DMS153 (cell line): ENCODE measurements around the gene ZNF283.

Experiments used
- DNase-seq: peaks from one replicate; lab custom pipeline; 2025; lab: John Stamatoyannopoulos, UW

The ZNF283 gene

GRCh38 chr19:43826787-43827754 is at the start of gene ZNF283:
ZNF283 (plus strand) TSS chr19:43827321; CDS start chr19:43833505, 6,184 bp downstream.
- peak; percentile 78 for DNase-seq

DNA sequence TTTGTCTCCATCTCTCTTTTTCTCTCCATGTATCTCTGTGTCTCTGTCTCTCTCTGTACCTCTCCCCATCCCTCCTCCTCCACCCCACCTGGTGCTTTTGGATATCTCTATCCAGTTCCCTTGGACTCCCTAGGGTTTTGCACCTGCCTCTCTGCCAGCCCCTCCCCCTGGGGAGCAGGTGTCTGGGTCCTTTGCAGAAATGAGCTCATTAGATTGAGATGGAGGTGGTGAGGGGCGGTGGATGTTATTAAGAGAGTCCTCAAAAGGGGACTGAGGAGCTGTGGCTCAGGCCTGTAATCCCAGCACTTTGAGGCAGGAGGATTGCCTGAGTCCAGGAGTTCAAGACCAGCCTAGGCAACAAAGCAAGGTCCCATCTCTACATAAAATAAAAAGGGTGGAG is 48.5 kb upstream of the ZNF283 start:
- DNase-seq, result peak; percentile 78

DNA sequence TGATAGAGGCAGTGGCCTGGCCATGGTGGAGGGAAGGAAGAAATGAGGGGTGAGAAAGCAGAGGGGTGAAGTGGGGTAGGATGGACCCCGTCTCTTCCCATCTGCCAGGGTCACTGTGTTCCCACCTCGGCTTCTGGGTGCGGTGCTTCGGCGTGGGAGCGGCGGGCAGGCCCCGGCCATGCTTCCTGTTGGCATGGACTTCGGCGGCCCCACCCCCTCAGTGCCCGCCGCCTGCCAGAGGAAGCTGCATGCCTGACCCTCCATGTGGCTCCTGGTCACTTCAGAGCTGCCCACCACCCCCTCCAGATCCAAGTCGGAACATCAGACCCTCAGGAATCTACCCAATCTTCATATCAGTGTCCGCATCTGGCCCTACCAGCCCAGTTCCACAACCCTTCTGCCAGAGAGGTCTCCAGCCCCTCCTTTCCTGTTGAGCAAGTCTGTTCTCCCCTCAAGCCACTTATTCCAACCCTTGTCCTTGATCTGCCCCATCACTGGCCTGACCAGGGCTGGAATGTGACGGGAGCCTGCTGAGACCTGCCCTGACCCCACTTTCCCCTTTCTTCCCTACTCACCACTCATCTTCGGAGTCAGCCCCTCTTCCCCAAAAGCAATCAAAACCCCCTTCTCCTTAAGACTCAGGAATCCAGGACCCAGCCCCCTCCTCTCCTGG is 47.8 kb upstream of the ZNF283 start:
- no peak for DNase-seq

GRCh38 chr19:43779820-43780219 is 47.3 kb upstream of the ZNF283 start:
- DNase-seq, result no peak

DNA sequence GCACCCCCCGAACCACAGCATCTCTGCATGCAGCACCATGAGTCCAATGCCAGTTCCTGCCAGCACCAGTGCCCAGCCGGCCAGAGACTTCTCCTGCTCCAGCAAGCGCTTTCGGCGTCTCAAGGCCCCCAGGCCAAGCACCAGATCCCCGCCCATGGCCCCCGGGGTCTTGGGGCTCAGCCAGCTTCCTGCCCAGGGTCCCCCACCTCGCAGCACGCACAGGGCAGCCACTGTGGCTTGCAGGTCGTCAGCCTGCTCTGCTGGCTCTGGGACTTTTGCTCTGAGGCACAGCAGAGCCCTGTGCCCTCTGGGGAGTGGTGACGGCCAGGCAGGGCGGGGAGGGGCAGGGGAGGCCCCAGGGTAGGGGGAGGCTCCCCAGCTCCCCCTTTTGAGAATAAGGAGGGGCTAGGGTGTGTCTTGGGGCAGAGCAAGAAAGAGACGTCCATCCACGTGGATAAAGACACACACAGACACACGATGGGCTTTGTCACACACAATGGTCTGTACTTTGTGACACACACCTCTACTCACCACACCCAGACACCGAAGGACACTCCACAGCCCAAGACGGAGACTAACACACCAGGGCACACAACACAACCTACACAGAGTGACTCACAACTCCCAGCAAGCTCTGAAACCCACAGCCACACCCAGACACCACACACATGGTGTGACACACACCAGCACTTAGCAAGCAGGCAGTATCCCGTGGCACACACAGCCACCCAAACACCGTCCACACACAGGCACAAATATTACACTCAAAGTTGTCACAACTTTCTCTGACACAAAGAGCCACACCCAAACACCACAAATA is 46.2 kb upstream of the ZNF283 start, which contains the start of gene KCNN4:
TSS of gene KCNN4 (minus strand) at position 268 of the 820 bp plus-strand sequence. CDS start at position 156, 112 bp downstream.
- no peak for DNase-seq

DNA sequence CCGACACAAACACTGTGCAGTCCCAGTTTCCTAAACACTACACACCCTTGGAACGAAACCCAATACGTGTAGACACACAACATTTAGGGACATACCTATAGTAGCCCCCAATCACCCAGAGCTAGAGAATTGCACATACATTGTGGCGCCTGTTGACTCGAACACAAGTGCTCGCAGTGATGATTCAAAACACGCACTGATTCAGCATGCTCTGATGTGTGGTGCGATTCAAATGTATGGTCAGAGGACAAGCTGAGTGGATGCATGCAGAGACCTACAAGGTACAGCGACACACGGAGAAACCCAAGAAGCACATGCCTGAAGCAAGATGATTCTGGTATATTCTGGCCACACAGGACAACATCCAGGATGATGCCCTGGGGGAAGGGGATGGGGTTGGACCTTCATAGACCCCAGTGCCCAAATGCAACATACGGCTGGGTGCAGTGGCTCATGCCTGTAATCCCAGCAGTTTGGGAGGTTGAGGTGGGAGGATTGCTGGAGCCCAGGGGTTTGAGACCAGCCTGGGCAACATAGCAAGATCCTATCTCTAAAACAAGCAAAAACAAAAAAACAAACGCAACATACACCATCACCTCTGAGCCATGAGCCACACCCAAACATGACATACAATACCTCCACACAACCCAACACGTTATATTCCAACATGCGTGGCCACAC is 45.4 kb upstream of the ZNF283 start:
- DNase-seq, result no peak

DNA sequence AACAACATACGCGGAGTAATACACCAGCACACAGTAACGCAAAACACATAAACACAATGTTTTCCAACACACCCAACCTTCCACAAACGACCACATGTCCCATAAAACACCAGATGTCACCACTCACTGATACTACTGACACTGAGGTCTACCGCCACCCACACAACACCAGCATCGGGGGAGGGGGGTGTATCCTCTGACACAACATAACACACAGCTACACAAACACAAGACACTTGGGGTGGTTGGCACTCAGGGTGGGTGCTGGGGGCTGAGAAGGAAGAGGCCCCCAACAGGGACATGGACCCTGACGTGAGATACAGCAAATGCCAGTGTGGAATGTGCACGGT is 44.8 kb upstream of the ZNF283 start:
- no peak for DNase-seq

DNA sequence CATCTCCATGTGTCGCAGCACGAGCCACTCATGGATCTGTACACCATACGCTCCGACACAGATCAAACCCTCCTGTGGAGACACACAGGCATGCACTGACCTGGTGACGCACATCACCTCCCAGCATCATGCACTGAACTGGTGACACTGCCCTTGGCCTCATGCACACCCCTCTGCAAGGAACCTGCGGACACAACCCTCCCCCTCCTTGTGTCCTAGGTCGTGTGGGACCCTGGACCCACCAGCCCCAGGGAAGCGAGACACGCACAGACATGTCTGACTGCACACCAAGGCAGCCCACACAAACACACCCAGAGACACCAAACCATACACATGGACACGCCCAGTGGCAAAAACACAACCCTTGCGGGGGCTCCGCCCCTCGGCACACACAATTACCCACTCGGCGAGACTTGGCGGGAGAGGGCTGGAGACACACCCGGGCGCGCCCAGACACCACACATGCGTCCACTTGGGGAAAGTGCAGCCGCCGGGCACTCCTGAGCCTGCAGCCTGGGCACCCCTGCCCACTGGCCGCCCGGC is 44.4 kb upstream of the ZNF283 start:
- DNase-seq, result no peak

DNA sequence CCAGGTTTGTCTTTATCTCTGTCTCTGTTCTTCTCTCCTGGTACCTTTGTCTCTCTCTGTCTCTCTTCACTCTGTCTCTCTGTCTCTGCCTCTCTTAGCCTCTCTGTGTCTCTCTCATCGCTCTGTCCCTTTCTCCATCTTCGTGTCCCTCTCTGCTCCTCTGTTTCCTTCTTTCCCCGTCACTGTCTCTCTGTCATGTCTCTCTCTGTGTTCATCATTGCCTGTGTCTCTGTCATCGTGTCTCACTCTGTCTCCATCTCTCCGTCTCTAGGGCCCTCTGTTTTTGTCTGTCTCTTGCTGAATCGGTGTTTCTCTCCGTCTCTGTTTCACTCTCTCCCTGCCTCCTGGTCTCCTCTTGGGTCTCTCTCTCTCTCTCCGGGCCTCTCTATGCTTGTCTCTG is 43.5 kb upstream of the ZNF283 start:
- no peak for DNase-seq

GRCh38 chr19:43784241-43784980 is 42.7 kb upstream of the ZNF283 start:
- DNase-seq, result no peak

- peak; percentile 39 for DNase-seq
These were observed 41.9 kb upstream of the ZNF283 start for GRCh38 chr19:43784981-43785808.

GRCh38 chr19:43786665-43787064 is 40.5 kb upstream of the ZNF283 start:
- DNase-seq, result no peak

DNA sequence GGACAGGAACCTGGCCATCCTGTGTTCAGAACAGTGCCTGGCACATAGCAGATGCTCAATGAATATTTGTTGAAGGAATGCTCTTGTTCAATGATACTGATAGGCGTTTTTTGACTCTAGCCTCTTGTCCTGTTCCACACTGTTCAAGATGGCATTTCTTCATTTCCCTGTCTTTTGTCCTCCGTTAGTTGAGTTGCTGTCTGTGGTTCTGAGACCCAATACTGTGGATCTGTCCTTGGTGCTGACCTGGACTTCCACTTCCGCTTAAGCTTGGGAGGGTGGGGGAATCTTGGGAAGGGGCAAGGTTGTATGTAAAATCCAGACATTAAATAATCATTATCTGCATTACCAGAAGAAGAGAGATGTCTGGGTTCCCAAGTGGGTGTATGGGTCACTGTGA is 38.1 kb upstream of the ZNF283 start:
- DNase-seq, result no peak

DNA sequence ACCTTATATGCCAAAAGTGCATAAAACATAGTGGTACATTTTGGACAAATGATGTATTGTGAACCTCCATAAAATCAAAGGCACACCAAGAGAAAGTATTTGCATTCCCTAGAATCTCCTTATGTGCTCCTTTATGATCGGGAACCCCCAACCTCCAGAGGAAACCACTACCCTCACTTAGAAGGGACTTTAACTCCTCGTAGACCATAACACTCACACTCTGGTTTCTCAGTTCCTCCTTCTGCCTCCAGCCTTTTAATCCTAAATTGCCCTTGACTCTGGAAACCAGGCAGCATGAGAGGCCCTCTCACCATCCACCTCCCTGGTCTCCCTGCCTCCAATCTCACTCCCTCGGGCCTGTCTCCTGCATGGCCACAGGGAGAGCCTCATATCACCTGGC is 36.5 kb upstream of the ZNF283 start:
- DNase-seq, result no peak

DNA sequence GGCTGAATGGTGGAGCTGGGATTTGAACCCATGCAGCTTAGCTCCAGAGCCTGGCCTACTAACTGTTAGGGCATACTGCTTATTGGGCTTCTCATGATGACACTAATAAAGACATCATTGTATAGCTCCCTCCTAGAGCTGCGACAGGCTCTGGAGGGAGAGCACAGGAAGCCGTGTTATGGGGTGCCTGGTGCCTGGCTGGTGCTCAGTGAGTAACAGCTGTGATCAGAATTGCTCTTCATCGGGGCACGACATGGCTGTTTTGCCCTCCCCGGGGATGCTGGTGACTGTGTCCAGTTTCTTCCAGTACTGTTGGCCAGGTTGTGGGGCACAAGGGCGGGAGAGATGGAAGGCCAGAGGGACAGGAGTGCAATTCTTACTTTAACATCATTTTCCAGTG is 30.0 kb upstream of the ZNF283 start:
- no peak for DNase-seq

- DNase-seq, result no peak
These were observed 29.6 kb upstream of the ZNF283 start for GRCh38 chr19:43797556-43797955.

DNA sequence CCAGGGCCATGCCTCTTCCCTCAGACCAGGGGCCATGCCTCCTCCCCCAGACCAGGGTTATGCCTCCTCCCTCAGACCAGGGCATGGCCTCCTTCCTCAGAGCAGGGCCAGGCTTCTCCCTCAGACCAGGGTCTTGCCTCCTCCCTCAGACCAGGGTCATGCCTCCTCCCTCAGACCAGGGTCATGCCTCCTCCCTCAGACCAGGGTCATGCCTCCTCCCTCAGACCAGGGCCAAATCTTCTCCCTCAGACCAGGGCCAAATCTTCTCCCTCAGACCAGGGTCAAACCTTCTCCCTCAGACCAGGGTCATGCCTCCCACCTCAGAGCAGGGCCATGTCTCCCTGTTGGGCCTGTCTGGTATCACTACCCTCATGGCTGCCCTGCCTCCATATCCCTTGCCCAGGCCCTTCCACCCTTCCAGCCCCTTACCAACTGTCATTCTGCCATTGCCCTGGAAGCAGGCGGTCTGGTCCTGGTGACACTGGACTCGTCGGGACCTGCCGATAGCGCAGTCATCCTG is 29.0 kb upstream of the ZNF283 start:
- DNase-seq, result no peak

- DNase-seq, result peak; percentile 57
These were observed 28.3 kb upstream of the ZNF283 start for GRCh38 chr19:43798546-43799409.
